ENCODE data around the gene IMMP2L. TPM values are rescaled to one million over a fixed set of nuclear protein-coding genes. Genes with fewer than 3 reads are reported as not detected.
A peak's percentile ranks its signal among the peaks of the same experiment; 100 is the strongest.

Gene IMMP2L
- total and polyA plus RNA-seq, 2 experiments from 2014 or later, result 10.1 to 10.4 TPM

DNA sequence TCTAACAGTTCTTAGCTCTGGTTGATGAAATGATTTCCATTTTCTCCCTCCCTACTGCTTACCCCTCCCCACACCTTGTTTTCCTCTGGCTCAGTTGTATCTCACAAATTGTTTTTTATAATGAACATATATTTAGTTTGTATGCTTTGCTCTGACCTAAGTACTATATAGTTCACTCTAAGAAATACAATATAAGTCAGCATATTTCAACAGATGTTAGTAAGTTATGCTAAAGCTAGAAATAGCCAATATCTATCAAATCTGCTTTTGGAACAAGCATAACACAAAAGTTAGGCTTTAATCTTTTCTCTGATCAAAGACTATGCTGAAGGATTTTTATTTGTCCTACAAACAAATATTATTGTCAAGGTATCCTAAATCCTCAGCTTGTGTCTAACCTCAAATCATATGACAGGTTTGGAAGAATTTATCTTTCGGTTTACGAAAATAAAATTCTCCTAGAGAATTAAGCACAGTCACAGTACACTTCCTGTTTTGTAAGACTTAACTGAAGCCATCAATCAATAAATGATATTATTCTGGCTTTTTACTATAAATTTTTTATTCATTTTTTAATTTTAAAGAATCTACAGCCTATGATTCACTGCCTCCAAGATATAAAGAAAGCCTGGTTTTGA is 67.0 kb downstream of the IMMP2L start:
- Histone ChIP-seq H2AFZ (no peak overlapping the region), H3K4me1 (ENCODE audit: insufficient read depth) (peaks cover 9% of the 10 kb centered on the region), H3F3A (ENCODE audit: insufficient read depth) (no peaks in the 10 kb centered on the region), H3K9me2 (ENCODE audit: insufficient read depth) (no peaks in the 10 kb centered on the region), H3K9ac (no peak overlapping the region), H3K79me2 (ENCODE audit: insufficient read depth) (no peaks in the 10 kb centered on the region), H3K27me3 (replicated peaks; ENCODE audit: insufficient read depth) (no peaks in the 10 kb centered on the region), H3K9me3 (ENCODE audit: low read depth) (no peaks in the 10 kb centered on the region), H3K4me3 (no peak overlapping the region), H3K27ac (no peak overlapping the region), H3K4me2 (ENCODE audit: unreplicated experiment) (no peak overlapping the region), H3K36me3 (ENCODE audit: low read depth) (no peaks in the 10 kb centered on the region), H4K20me1 (ENCODE audit: insufficient read depth) (no peaks in the 10 kb centered on the region)
- no peak for DNase-seq
- TF ChIP-seq EZH2phosphoT487 (IDR thresholded peaks at IDR 0.05; ENCODE audit: insufficient read depth, low read depth) (no peak), EZH2 (IDR thresholded peaks at IDR 0.05; ENCODE audit: insufficient read depth, poor library complexity, severe bottlenecking) (no peak)
- WGBS, 2 experiments (ENCODE audit: low coverage in 1 of 2, low lambda C conversion rate in 2 of 2, missing lambda C conversion rate in 2 of 2), result 96% methylated on average over 2 of the region's 2 CpGs
- in situ Hi-C loops (cut with MboI), result no loop called here

DNA sequence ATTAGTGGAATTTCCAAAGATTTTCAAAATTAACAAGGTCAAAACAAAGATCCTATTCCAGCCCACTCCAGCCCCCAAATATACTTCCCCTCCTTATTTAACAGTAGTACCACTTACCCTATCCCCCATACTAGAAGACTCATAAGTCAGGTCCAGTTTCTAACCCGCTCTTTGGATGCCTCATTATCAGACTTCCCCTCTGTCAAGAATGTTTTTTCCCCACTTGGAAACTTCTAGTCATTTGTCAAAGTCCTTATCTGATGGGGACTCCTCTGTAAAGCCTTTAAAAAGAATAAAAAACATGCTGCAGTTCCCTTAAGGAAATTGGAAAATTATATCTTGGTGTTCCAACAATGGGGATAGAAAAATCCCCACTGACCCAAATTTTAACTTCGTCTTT is 70.1 kb downstream of the IMMP2L start:
- Histone ChIP-seq H4K20me1 (ENCODE audit: insufficient read depth) (no peaks in the 10 kb centered on the region), H3K4me2 (ENCODE audit: unreplicated experiment) (no peak overlapping the region), H3K9me3 (ENCODE audit: low read depth) (no peaks in the 10 kb centered on the region), H2AFZ (no peak overlapping the region), H3K27ac (no peak overlapping the region), H3K79me2 (ENCODE audit: insufficient read depth) (no peaks in the 10 kb centered on the region), H3K36me3 (ENCODE audit: low read depth) (no peaks in the 10 kb centered on the region), H3K9me2 (ENCODE audit: insufficient read depth) (no peaks in the 10 kb centered on the region), H3K4me3 (no peak overlapping the region), H3F3A (ENCODE audit: insufficient read depth) (no peaks in the 10 kb centered on the region), H3K9ac (no peak overlapping the region), H3K27me3 (replicated peaks; ENCODE audit: insufficient read depth) (no peaks in the 10 kb centered on the region), H3K4me1 (ENCODE audit: insufficient read depth) (no peaks in the 10 kb centered on the region)
- 88 to 96% methylated on average over 2 of the region's 2 CpGs for WGBS, 2 experiments (ENCODE audit: low coverage in 1 of 2, low lambda C conversion rate in 2 of 2, missing lambda C conversion rate in 2 of 2)
- in situ Hi-C loops (cut with MboI), result no loop called here
- DNase-seq, result no peak
- no peak for TF ChIP-seq EZH2 (IDR thresholded peaks at IDR 0.05; ENCODE audit: insufficient read depth, poor library complexity, severe bottlenecking)
- TF ChIP-seq EZH2phosphoT487 (IDR thresholded peaks at IDR 0.05; ENCODE audit: insufficient read depth, low read depth), result no peak

- Histone ChIP-seq H3K27me3 (replicated peaks; ENCODE audit: insufficient read depth) (no peaks in the 10 kb centered on the region), H3K9ac (no peak overlapping the region), H2AFZ (no peak overlapping the region), H3K27ac (no peak overlapping the region), H4K20me1 (ENCODE audit: insufficient read depth) (no peaks in the 10 kb centered on the region), H3K4me2 (ENCODE audit: unreplicated experiment) (no peak overlapping the region), H3K9me2 (ENCODE audit: insufficient read depth) (no peaks in the 10 kb centered on the region), H3K4me1 (ENCODE audit: insufficient read depth) (no peaks in the 10 kb centered on the region), H3K36me3 (ENCODE audit: low read depth) (no peaks in the 10 kb centered on the region), H3K4me3 (no peak overlapping the region), H3F3A (ENCODE audit: insufficient read depth) (no peaks in the 10 kb centered on the region), H3K79me2 (ENCODE audit: insufficient read depth) (no peaks in the 10 kb centered on the region), H3K9me3 (ENCODE audit: low read depth) (no peaks in the 10 kb centered on the region)
- TF ChIP-seq EZH2 (IDR thresholded peaks at IDR 0.05; ENCODE audit: insufficient read depth, poor library complexity, severe bottlenecking) (no peak), EZH2phosphoT487 (IDR thresholded peaks at IDR 0.05; ENCODE audit: insufficient read depth, low read depth) (no peak)
- in situ Hi-C loops (cut with MboI), result no loop called here
- DNase-seq, result peak; percentile 76
Observed at GRCh38 chr7:111486472-111487142, 75.7 kb downstream of the IMMP2L start.

GRCh38 chr7:111485701-111486380 is 76.5 kb downstream of the IMMP2L start:
- in situ Hi-C loops (cut with MboI), result no loop called here
- Histone ChIP-seq H3K4me2 (ENCODE audit: unreplicated experiment) (no peak overlapping the region), H3K4me3 (no peak overlapping the region), H3K9me2 (ENCODE audit: insufficient read depth) (no peaks in the 10 kb centered on the region), H4K20me1 (ENCODE audit: insufficient read depth) (no peaks in the 10 kb centered on the region), H3K27me3 (replicated peaks; ENCODE audit: insufficient read depth) (no peaks in the 10 kb centered on the region), H2AFZ (no peak overlapping the region), H3K9ac (no peak overlapping the region), H3K4me1 (ENCODE audit: insufficient read depth) (no peaks in the 10 kb centered on the region), H3F3A (ENCODE audit: insufficient read depth) (no peaks in the 10 kb centered on the region), H3K27ac (no peak overlapping the region), H3K36me3 (ENCODE audit: low read depth) (no peaks in the 10 kb centered on the region), H3K79me2 (ENCODE audit: insufficient read depth) (no peaks in the 10 kb centered on the region), H3K9me3 (ENCODE audit: low read depth) (no peaks in the 10 kb centered on the region)
- TF ChIP-seq EZH2phosphoT487 (IDR thresholded peaks at IDR 0.05; ENCODE audit: insufficient read depth, low read depth) (no peak), EZH2 (IDR thresholded peaks at IDR 0.05; ENCODE audit: insufficient read depth, poor library complexity, severe bottlenecking) (no peak)
- DNase-seq, result no peak
- 93 to 95% methylated on average over 4 of the region's 4 CpGs for WGBS, 2 experiments (ENCODE audit: low coverage in 1 of 2, low lambda C conversion rate in 2 of 2, missing lambda C conversion rate in 2 of 2)

Measured in GM23248 (cell line).